T-cell (primary cell): ENCODE measurements around the gene SMG6. TPM values are rescaled to one million over a fixed set of nuclear protein-coding genes. Genes with fewer than 3 reads are reported as not detected.

Experiments used
- ATAC-seq, 4 experiments: fragments of 200-7000 bp in 3 of 4; fragments of 150-1000 bp in 1 of 4; cut with Tn5 transposase; replicated peaks in 1 of 4; 1 replicate in 3 of 4; 2 replicates in 1 of 4; pipeline ENCODE4 v1.10.0; 2021; ENCODE audit warnings: moderate library complexity in 3 of 4, mild to moderate bottlenecking in 2 of 4, moderate number of reproducible peaks in 1 of 4
- CTCF ChIA-PET, 2 donors: fragments of 300-600 bp; sonication (Branson Sonifier 250); formaldehyde crosslinking; loops; one replicate each; lab custom pipeline; 2022; ENCODE audit warnings: antibody characterized with exemption in 2 of 2; lab: Charles Lee
- POLR2A ChIA-PET, 2 donors: fragments of 300-600 bp; sonication (Branson Sonifier 250); formaldehyde crosslinking; loops; one replicate each; lab custom pipeline; 2022; ENCODE audit warnings: antibody characterized with exemption in 2 of 2; lab: Charles Lee
- DNase-seq, 35 experiments: peaks; one replicate each; pipeline versions ENCODE4 v3.0.0 to v3.0.0-alpha.2; 2013 to 2023
- H3K27ac ChIP-seq: one replicate; pipeline ENCODE4 v1.5.1; 2013; ENCODE audit warnings: low read length
- H3K27me3 ChIP-seq, 2 experiments: replicated peaks in 1 of 2; 1 replicate in 1 of 2; 2 replicates in 1 of 2; pipeline versions ENCODE4 v1.6.1 to v1.7.0; 2013; ENCODE audit warnings: low read length in 1 of 2, mixed read lengths in 1 of 2; ENCODE audit not compliant: control insufficient read depth in 2 of 2, insufficient read depth in 2 of 2; ENCODE audit errors: extremely low read depth in 1 of 2
- H3K36me3 ChIP-seq, 2 donors: 1 replicate in 1 of 2; 2 replicates in 1 of 2; pipeline versions ENCODE4 v1.6.1 to v1.7.0; 2013; ENCODE audit warnings: low read length in 1 of 2; ENCODE audit not compliant: control insufficient read depth in 2 of 2, insufficient read depth in 1 of 2; ENCODE audit errors: extremely low read depth in 1 of 2
- H3K4me1 ChIP-seq, 2 experiments: 1 replicate in 1 of 2; 2 replicates in 1 of 2; pipeline versions ENCODE4 v1.6.1 to v1.7.0; 2013; ENCODE audit warnings: low read length in 2 of 2, mixed read lengths in 1 of 2; ENCODE audit not compliant: insufficient read depth in 2 of 2, control insufficient read depth in 1 of 2; ENCODE audit errors: extremely low read depth in 1 of 2
- H3K4me3 ChIP-seq, 2 donors: 1 replicate in 1 of 2; 2 replicates in 1 of 2; pipeline versions ENCODE4 v1.5.1 to v1.7.0; 2013; ENCODE audit warnings: mild to moderate bottlenecking in 2 of 2, low read length in 1 of 2, moderate library complexity in 1 of 2; ENCODE audit not compliant: control insufficient read depth in 1 of 2; ENCODE audit errors: extremely low read depth in 1 of 2
- H3K9me3 ChIP-seq: 2 replicates; pipeline ENCODE4 v1.7.0; 2013
- H3K27ac Mint-ChIP-seq, 2 donors: one replicate each; pipeline ENCODE4 v1.8.0; 2020 to 2021; ENCODE audit warnings: mild to moderate bottlenecking in 2 of 2, mixed read lengths in 2 of 2
- H3K27me3 Mint-ChIP-seq, 2 donors: one replicate each; pipeline ENCODE4 v1.8.0; 2021 to 2022; ENCODE audit warnings: mixed read lengths in 2 of 2
- H3K36me3 Mint-ChIP-seq: one replicate; pipeline ENCODE4 v1.8.0; 2021; ENCODE audit warnings: mixed read lengths
- H3K4me1 Mint-ChIP-seq, 3 donors: one replicate each; pipeline ENCODE4 v1.8.0; 2020 to 2022; ENCODE audit warnings: mixed read lengths in 3 of 3, mild to moderate bottlenecking in 1 of 3
- H3K4me3 Mint-ChIP-seq, 3 donors: one replicate each; pipeline ENCODE4 v1.8.0; 2020 to 2022; ENCODE audit warnings: mild to moderate bottlenecking in 3 of 3, mixed read lengths in 3 of 3, moderate library complexity in 3 of 3
- H3K9me3 Mint-ChIP-seq, 3 donors: one replicate each; pipeline ENCODE4 v1.8.0; 2020 to 2022; ENCODE audit warnings: mixed read lengths in 3 of 3
- WGBS: methylation state at CpG from one replicate; pipeline ENCODE4 v1.1.5; 2013; ENCODE audit warnings: missing lambda C conversion rate; ENCODE audit not compliant: insufficient coverage; 5-methylcytosine and 5-hydroxymethylcytosine counted together
- total RNA-seq, 35 experiments: library from RNA in 6 of 35; stranded (reverse) in 6 of 35; fragments of 120-200 nt in 1 of 35; gene quantifications; one replicate each; pipeline versions ENCODE4 v1.2.1 to v1.2.4 and lab custom pipeline; 2013 to 2026

The SMG6 gene
- total RNA-seq, 5 donors from 2014 or later (not counting 1 experiment from before 2014, with no cell fraction given): 42.7 to 55.4 (median 45.9) TPM

GRCh38 chr17:2060385-2060658 lies 243.3 kb downstream of the SMG6 start:
- Histone ChIP-seq H3K36me3 (peaks cover 4 to 30% of the 10 kb centered on the region in 2 donors), H3K4me1 (peaks cover 5 to 37% of the 10 kb centered on the region in 2 experiments), H3K27me3 (peaks cover 2 to 58% of the 10 kb centered on the region in 2 experiments), H3K4me3 (no peak overlapping the region), H3K27ac (no peak overlapping the region), H3K9me3 (no peaks in the 10 kb centered on the region)
- H3K9me3 Mint-ChIP-seq: no peaks in the 10 kb centered on the region
- DNase-seq (no peak), ATAC-seq (no peak)
- peaks cover 7 to 15% of the 10 kb centered on the region in 2 donors for H3K27me3 Mint-ChIP-seq
- H3K4me1 Mint-ChIP-seq: peaks cover 5 to 21% (median 14%) of the 10 kb centered on the region in 3 donors
- ChIA-PET CTCF (no interaction called here), POLR2A (no interaction called here)
- H3K4me3 Mint-ChIP-seq: no peak overlapping the region
- H3K36me3 Mint-ChIP-seq: peaks cover 48% of the 10 kb centered on the region
- H3K27ac Mint-ChIP-seq: peak overlapping the region in 1 of 2 donors; percentile 33
- WGBS: 98% methylated on average over 6 of the region's 6 CpGs

GRCh38 chr17:2059547-2060384 lies 243.8 kb downstream of the SMG6 start:
- no peak for DNase-seq
- peaks cover 5 to 33% of the 10 kb centered on the region in 2 experiments for H3K4me1 ChIP-seq
- Mint-ChIP-seq H3K4me1 (peaks cover 5 to 19% (median 12%) of the 10 kb centered on the region in 3 donors), H3K27ac (peak overlapping the region; percentile 39 to 52), H3K27me3 (peaks cover 7 to 14% of the 10 kb centered on the region in 2 donors), H3K9me3 (no peaks in the 10 kb centered on the region), H3K36me3 (peaks cover 43% of the 10 kb centered on the region), H3K4me3 (peak overlapping the region; percentile 13 to 62 (median 32))
- ChIA-PET POLR2A (no interaction called here), CTCF (interaction anchor here (0.6 to 5.1 kb wide), 4 partner anchors 27 to 194 kb away, joined by 3 to 58 read pairs (median 4); no protein-coding TSS in a partner anchor)
- no peak for ATAC-seq
- no peak overlapping the region for H3K27ac ChIP-seq
- no peaks in the 10 kb centered on the region for H3K9me3 ChIP-seq
- H3K36me3 ChIP-seq: peaks cover 4 to 24% of the 10 kb centered on the region in 2 donors
- no peak overlapping the region for H3K4me3 ChIP-seq
- 84% methylated on average over 13 of the region's 21 CpGs for WGBS
- H3K27me3 ChIP-seq: peaks cover 2 to 54% of the 10 kb centered on the region in 2 experiments

GRCh38 chr17:2058586-2059546 lies 244.7 kb downstream of the SMG6 start:
- WGBS: 29% methylated on average over 50 of the region's 78 CpGs
- ChIA-PET CTCF (interaction anchor here (0.5 to 5.1 kb wide), 7 partner anchors 8 to 796 kb away, joined by 3 to 58 read pairs (median 3); no protein-coding TSS in a partner anchor), POLR2A (no interaction called here)
- DNase-seq (peak in 28 of 35 experiments; percentile 30 to 78 (median 50)), ATAC-seq (no peak)
- Mint-ChIP-seq H3K36me3 (peaks cover 34% of the 10 kb centered on the region), H3K27ac (no peak overlapping the region), H3K4me3 (peak overlapping the region in 1 of 3 donors; percentile 62), H3K27me3 (peaks cover 7 to 13% of the 10 kb centered on the region in 2 donors), H3K4me1 (peaks cover 5 to 17% (median 11%) of the 10 kb centered on the region in 3 donors), H3K9me3 (no peaks in the 10 kb centered on the region)
- H3K4me1 ChIP-seq: peaks cover 9 to 37% of the 10 kb centered on the region in 2 experiments
- no peak overlapping the region for H3K27ac ChIP-seq
- H3K4me3 ChIP-seq: no peak overlapping the region
- H3K9me3 ChIP-seq: no peaks in the 10 kb centered on the region
- H3K27me3 ChIP-seq: peaks cover 2 to 50% of the 10 kb centered on the region in 2 experiments
- H3K36me3 ChIP-seq: peaks cover 4 to 15% of the 10 kb centered on the region in 2 donors

GRCh38 chr17:2057760-2058585 lies 245.6 kb downstream of the SMG6 start:
- WGBS: 51% methylated on average over 98 of the region's 98 CpGs
- H3K36me3 Mint-ChIP-seq: peaks cover 25% of the 10 kb centered on the region
- H3K9me3 Mint-ChIP-seq: no peaks in the 10 kb centered on the region
- H3K27me3 Mint-ChIP-seq: peaks cover 7 to 13% of the 10 kb centered on the region in 2 donors
- ChIA-PET CTCF (interaction anchor here (0.5 to 5.1 kb wide), 6 partner anchors 9 to 795 kb away, joined by 3 to 58 read pairs (median 3); no protein-coding TSS in a partner anchor), POLR2A (no interaction called here)
- no peak overlapping the region for H3K27ac ChIP-seq
- no peak overlapping the region for H3K27ac Mint-ChIP-seq
- peaks cover 14 to 46% of the 10 kb centered on the region in 2 experiments for H3K4me1 ChIP-seq
- peaks cover 2 to 44% of the 10 kb centered on the region in 2 experiments for H3K27me3 ChIP-seq
- ATAC-seq (no peak), DNase-seq (peak in 3 of 35 experiments; percentile 23 to 49 (median 32))
- H3K4me3 Mint-ChIP-seq: no peak overlapping the region
- H3K4me3 ChIP-seq: peak overlapping the region in 1 of 2 donors; percentile 38
- H3K4me1 Mint-ChIP-seq: peaks cover 11 to 21% (median 16%) of the 10 kb centered on the region in 3 donors
- no peaks in the 10 kb centered on the region for H3K9me3 ChIP-seq
- H3K36me3 ChIP-seq: peaks cover 4 to 10% of the 10 kb centered on the region in 2 donors

- CTCF ChIA-PET: interaction anchor here (0.6 to 5.1 kb wide), 3 partner anchors 12 to 239 kb away, joined by 3 to 58 read pairs (median 9); no protein-coding TSS in a partner anchor
- Mint-ChIP-seq H3K9me3 (no peaks in the 10 kb centered on the region), H3K4me1 (peaks cover 13 to 23% (median 17%) of the 10 kb centered on the region in 3 donors), H3K4me3 (no peak overlapping the region), H3K36me3 (peaks cover 21% of the 10 kb centered on the region), H3K27ac (no peak overlapping the region), H3K27me3 (peaks cover 7 to 13% of the 10 kb centered on the region in 2 donors)
- peaks cover 2 to 41% of the 10 kb centered on the region in 2 experiments for H3K27me3 ChIP-seq
- peaks cover 14 to 48% of the 10 kb centered on the region in 2 experiments for H3K4me1 ChIP-seq
- POLR2A ChIA-PET: no interaction called here
- peaks cover 4 to 8% of the 10 kb centered on the region in 2 donors for H3K36me3 ChIP-seq
- H3K27ac ChIP-seq: no peak overlapping the region
- DNase-seq (no peak), ATAC-seq (no peak)
- no peaks in the 10 kb centered on the region for H3K9me3 ChIP-seq
- 25% methylated on average over 81 of the region's 81 CpGs for WGBS
- peak overlapping the region in 1 of 2 donors; percentile 38 for H3K4me3 ChIP-seq
Measured at GRCh38 chr17:2057175-2057759, 246.3 kb downstream of the SMG6 start.
